Ishikawa (cell line): ENCODE measurements around the gene BAIAP3.

Experiments
- CEBPB ChIP-seq: IDR thresholded peaks from 2 replicates; pipeline ENCODE4 v1.6.1; 2012
- CREB1 ChIP-seq: IDR thresholded peaks from 2 replicates; pipeline ENCODE4 v1.6.1; 2012; ENCODE audit warnings: low read depth
- EGR1 ChIP-seq: IDR thresholded peaks from 2 replicates; pipeline ENCODE4 v1.6.1; 2012
- EP300 ChIP-seq: IDR thresholded peaks from 2 replicates; pipeline ENCODE4 v1.6.1; 2012; ENCODE audit warnings: borderline replicate concordance
- FOXM1 ChIP-seq: IDR thresholded peaks from 2 replicates; pipeline ENCODE4 v1.6.1; 2012; ENCODE audit warnings: low read depth, borderline replicate concordance
- MAX ChIP-seq: IDR thresholded peaks from 2 replicates; pipeline ENCODE4 v1.6.1; 2012
- NFIC ChIP-seq: IDR thresholded peaks from 2 replicates; pipeline ENCODE4 v1.6.1; 2012
- RAD21 ChIP-seq: IDR thresholded peaks from 2 replicates; pipeline ENCODE4 v1.6.1; 2012; ENCODE audit warnings: low read depth
- TAF1 ChIP-seq: IDR thresholded peaks from 2 replicates; pipeline ENCODE4 v1.6.1; 2012; ENCODE audit warnings: low read depth, mild to moderate bottlenecking
- TCF12 ChIP-seq: IDR thresholded peaks from 2 replicates; pipeline ENCODE4 v1.6.1; 2012; ENCODE audit warnings: low read depth
- TEAD4 ChIP-seq: IDR thresholded peaks from 2 replicates; pipeline ENCODE4 v1.6.1; 2012
- USF1 ChIP-seq: IDR thresholded peaks from 2 replicates; pipeline ENCODE4 v1.6.1; 2012
- YY1 ChIP-seq: IDR thresholded peaks from 2 replicates; pipeline ENCODE4 v1.6.1; 2012; ENCODE audit warnings: low read depth
- ZBTB7A ChIP-seq: IDR thresholded peaks from 2 replicates; pipeline ENCODE4 v1.6.1; 2012; ENCODE audit warnings: low read depth
- TF ChIP-seq, protein P1 (sequence below): IDR thresholded peaks from 2 replicates; pipeline ENCODE4 v1.6.1; 2012; ENCODE audit warnings: low read depth, mild to moderate bottlenecking

BAIAP3 gene

DNA sequence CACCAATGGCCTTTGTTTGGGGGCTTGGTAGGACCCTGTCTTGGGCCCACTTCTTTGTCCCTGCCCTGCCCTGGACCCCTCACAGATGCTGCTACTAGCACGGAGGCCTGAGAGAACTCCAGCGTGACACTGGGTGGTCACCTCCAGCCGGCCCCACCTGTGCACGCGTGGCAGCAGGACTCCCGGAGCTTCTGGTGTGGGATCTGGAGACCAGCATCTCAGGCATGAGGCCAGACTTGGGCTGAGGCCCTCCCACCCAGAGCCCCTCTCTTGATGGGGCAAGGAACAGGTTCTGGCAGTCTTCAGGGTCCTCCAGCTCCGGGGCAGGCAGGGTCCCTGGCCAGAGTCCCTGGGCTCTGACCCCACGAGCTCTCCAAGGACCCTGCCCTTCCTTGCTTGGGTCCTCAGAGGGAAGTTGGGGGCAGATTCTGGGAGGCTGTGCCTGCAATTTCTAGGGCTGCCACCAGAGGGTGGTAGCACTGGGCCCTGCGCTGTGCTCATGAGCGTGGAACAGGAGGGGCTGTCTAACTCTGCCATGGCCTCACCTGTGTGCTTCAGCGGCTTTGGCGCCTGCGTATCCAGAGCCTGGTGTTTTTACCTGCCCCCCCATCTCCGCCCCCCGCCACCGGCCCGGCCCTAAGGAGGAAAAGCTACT, 3.1 kb upstream of the BAIAP3 start:
- no peak for TF ChIP-seq USF1
- TF ChIP-seq RAD21, result peak; percentile 32; the same call in 1 of the 2 replicates
- no peak for TF ChIP-seq TAF1
- no peak for TF ChIP-seq CEBPB

DNA sequence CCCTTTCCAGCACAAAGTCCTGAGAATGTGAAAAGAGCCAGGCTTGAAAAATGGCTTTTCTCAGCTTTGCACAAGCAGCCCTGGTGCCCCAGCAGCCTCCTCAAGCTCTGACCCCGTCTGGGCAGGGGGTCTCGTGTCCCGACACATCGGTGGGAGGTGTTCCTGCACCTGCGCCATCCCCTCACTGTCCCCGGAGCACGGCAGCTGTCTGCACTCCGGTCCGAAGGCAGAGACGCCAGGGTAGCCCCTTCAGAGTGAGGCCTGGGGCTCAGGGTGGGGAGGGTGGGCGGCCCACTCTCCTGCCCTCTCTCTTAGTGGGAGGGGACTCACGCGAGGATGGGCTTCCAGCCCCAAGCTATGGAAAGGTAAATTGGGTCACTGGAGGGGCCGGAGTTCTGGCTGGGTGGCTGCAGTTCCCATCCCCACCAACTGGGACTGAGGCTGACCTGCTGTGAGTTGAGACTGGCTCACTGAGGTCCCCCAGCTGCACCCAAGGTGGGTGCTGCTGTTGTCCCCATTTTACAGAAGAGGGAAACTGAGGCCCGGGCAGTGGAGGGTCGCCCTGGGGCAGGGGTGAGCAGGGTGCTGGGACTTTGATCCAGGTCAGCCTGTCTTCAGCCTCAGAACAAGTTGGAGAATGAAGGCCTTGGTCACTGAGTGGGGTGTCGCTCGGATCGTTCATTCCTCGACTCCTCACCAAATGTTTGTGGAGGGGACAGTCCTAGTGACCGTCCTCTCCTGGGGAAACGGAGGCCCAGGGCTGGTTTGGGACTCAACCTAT, 2.3 kb upstream of the BAIAP3 start:
- TF ChIP-seq CREB1 (no peak), USF1 (no peak), TEAD4 (no peak), EGR1 (no peak), RAD21 (no peak), TCF12 (no peak), NFIC (no peak), YY1 (no peak), ZBTB7A (no peak), TAF1 (no peak), EP300 (no peak), CEBPB (no peak), MAX (no peak), FOXM1 (no peak)
- TF ChIP-seq, protein P1, sequence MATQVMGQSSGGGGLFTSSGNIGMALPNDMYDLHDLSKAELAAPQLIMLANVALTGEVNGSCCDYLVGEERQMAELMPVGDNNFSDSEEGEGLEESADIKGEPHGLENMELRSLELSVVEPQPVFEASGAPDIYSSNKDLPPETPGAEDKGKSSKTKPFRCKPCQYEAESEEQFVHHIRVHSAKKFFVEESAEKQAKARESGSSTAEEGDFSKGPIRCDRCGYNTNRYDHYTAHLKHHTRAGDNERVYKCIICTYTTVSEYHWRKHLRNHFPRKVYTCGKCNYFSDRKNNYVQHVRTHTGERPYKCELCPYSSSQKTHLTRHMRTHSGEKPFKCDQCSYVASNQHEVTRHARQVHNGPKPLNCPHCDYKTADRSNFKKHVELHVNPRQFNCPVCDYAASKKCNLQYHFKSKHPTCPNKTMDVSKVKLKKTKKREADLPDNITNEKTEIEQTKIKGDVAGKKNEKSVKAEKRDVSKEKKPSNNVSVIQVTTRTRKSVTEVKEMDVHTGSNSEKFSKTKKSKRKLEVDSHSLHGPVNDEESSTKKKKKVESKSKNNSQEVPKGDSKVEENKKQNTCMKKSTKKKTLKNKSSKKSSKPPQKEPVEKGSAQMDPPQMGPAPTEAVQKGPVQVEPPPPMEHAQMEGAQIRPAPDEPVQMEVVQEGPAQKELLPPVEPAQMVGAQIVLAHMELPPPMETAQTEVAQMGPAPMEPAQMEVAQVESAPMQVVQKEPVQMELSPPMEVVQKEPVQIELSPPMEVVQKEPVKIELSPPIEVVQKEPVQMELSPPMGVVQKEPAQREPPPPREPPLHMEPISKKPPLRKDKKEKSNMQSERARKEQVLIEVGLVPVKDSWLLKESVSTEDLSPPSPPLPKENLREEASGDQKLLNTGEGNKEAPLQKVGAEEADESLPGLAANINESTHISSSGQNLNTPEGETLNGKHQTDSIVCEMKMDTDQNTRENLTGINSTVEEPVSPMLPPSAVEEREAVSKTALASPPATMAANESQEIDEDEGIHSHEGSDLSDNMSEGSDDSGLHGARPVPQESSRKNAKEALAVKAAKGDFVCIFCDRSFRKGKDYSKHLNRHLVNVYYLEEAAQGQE, result no peak

DNA sequence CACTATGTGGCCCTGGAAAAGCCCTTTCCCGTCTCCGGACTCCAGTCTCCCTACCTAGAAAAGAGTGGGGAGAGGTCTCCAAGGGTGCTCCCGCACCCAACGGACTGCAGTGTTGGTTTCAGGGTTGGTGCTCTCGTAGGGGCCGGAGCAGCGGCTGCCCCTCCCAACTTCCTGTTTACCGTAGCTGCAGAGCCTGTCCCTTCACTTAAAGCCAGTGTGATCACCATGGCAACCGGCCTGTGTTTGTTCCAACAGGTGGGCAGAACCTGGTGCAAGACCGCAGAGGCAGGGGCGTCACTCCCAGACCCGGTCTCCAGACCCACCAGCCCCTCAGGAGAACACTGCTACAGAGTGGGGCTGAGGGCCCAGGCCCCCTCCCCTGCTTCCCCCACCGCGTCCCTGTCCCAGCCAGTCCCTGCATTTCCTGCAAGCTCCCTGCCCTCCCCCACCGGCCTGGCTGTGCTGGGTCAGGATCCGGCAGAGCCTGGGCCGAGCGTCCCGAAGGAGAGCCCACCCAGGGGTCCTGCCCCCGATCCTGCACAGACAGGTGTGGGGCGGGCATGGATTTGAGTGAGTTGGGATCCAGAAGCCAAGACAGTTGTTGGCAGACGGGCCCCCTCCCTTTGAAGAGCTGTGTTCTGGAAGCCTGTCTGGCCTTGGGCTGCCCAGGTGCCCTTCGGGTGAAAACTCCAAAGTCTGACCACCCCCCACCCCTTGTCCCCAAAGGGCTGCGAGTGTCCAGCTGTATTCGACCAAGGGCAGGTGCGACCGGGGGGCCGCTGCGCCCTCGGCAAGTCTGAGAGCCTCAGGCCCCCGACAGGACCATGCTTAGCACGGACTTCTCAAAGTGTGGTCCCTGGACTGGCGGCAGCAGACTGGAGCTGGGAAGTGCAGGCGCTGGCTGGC, 1.5 kb upstream of the BAIAP3 start:
- TF ChIP-seq TEAD4, result no peak
- 0 out of 2 replicates have a peak, but pooled peaks have one; percentile 9 for TF ChIP-seq EP300
- TF ChIP-seq MAX, result 0 out of 2 replicates have a peak, but pooled peaks have one; percentile 31

- no peak for TF ChIP-seq TCF12
- no peak for TF ChIP-seq CEBPB
- no peak for TF ChIP-seq ZBTB7A
- no peak for TF ChIP-seq TAF1
- TF ChIP-seq TEAD4, result no peak
- TF ChIP-seq MAX, result no peak
- no peak for TF ChIP-seq EGR1
These were observed 762 bp upstream of the BAIAP3 start for GRCh38 chr16:1332618-1333148.

DNA sequence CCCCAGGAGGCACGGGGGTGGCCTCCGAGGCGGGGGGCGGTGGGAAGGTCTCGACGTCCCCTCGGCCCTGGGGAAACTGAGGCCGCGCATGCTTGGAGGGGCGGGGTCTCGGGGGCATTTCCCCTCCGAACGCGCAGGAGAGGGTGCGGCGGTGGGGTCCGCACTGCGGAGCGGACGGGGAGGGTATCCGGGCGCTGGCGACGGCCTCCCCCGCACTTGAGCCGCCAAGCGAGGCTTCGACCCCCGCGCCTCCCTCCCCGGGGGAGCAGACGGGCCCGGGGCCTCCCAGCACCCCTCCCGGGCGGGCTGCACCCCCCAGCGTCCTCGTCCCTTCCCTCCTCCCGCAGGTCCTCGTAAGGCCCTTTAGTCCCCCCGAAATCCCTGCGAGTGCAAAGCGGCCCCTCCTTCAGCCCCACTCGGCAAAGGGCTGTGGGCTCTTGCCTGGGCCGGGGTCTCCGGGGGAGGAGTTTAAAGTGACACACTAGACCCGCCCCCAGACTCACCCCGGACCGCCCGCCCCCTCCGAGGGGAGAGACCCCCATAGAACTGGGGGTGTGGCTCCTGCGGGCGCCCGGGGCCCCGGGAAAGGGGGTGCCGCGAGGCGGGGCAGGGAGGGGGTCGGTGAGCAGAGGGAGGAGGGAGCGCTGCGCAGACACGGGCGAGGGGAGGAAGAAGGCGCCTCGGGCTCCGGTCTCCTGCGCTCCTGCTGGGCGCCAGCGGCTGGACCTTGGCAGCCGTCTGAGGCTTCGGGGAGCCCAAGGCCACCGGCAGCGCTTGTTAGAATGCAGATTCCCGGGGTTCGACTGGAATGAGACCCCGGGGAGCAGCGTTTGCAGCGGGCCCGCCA, 632 bp downstream of the BAIAP3 start:
- TF ChIP-seq ZBTB7A, result 0 out of 2 replicates have a peak, but pooled peaks have one; percentile 25
- no peak for TF ChIP-seq EGR1
- no peak for TF ChIP-seq MAX

DNA sequence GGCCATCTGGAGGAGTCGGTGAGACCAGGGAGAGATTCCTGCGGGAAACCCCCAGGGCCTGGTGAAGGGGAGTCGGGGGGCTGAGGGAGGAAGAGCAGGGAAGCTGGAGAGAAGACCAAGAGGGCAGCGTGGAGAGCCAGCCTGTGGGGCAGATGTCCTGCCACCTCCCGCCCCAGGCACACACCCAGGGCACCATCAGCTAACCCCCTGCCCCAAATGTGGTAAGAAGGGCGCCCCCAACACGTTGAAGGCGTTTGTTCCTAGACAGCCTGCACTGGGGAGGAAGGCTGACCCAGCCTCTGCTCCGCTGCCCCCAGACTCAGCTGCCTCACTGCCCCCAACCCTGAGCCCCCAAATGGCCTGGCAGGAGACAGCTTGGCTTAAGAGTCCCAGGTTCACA, 1.3 kb downstream of the BAIAP3 start:
- TF ChIP-seq ZBTB7A (no peak), TCF12 (no peak), EP300 (no peak), TEAD4 (no peak), RAD21 (no peak), CEBPB (no peak), CREB1 (no peak), MAX (no peak), NFIC (no peak), YY1 (no peak), EGR1 (no peak), FOXM1 (no peak), TAF1 (no peak), USF1 (no peak)
- TF ChIP-seq, protein P1, result no peak
